Posterior vena cava (tissue), 2 donors: ENCODE data around the gene ANAPC13. TPM values are rescaled to one million over a fixed set of nuclear protein-coding genes. Genes with fewer than 3 reads are reported as not detected.
A peak's percentile ranks its signal among the peaks of the same experiment; 100 is the strongest.

ENCODE experiments used
- DNase-seq: peaks from one replicate; pipeline ENCODE4 v3.0.0-alpha.2; 2020; ENCODE audit warnings: low spot score
- intact Hi-C, 2 donors: fragments of 100-400 bp; cut with DNase I; formaldehyde crosslinking; loops; one replicate each; pipeline versions ENCODE4 v1.14.1 to v1.14.2; 2022 to 2023
- long read RNA-seq, 2 donors: library from polyadenylated mRNA; unstranded; transcript quantifications; one replicate each; pipeline ENCODE4 v2.0.0, GENCODE V29; 2020 to 2021
- total RNA-seq, 2 donors: library from RNA; stranded (reverse); fragmentation: NEBNext Ultra II Directional; extraction: Animal tissue kit (Norgen Biotek cat#: 25700); gene quantifications; one replicate each; pipeline ENCODE4 v1.2.1, GENCODE V29; 2021
- donor health status: DM: yes; HTN: yes; CAD: no.
- donor health status: DM: yes; HTN: yes; CAD: no.

The ANAPC13 gene
- total RNA-seq: 10 to 100 TPM; 33.5 to 43.5 TPM
- long read RNA-seq, donor 1, transcript ANAPC13-201 (3 exons, 1,209 nt): major isoform, 7 of 13 reads
- long read RNA-seq, donor 1, partial matches to known transcripts: 0 of 13 reads
- long read RNA-seq, donor 1, other reads (novel, unspliced or antisense): 1 of 13 reads
- long read RNA-seq, donor 2, transcript ANAPC13-201 (3 exons, 1,209 nt): major isoform, 88 of 129 reads
- long read RNA-seq, donor 2, transcript ANAPC13-204 (3 exons, 1,840 nt): minor isoform, 29 of 129 reads
- long read RNA-seq, donor 2, partial matches to known transcripts: 0 of 129 reads
- long read RNA-seq, donor 2, other reads (novel, unspliced or antisense): 4 of 129 reads

GRCh38 chr3:134485718-134486576, at the start of gene ANAPC13, which contains the start of gene CEP63:
Gene ANAPC13 (minus strand): TSS chr3:134485985. CDS start chr3:134482904, 3,081 bp downstream.
Gene CEP63 (plus strand): TSS chr3:134486057. CDS start chr3:134495321, 9,264 bp downstream.
- intact Hi-C loops: loop anchor here in 1 of 2 donors (10.0 kb wide), 2 partner anchors 271 to 911 kb away; partner anchors contain the start of gene CDV3
- peak; percentile 98 for DNase-seq

- intact Hi-C loops: no loop called here
- DNase-seq: no peak
Measured at GRCh38 chr3:134535186-134535970, 49.6 kb upstream of the ANAPC13 start.

- intact Hi-C loops: no loop called here
- no peak for DNase-seq
Measured at GRCh38 chr3:134533493-134533892, 47.7 kb upstream of the ANAPC13 start.

- intact Hi-C loops: no loop called here
Measured at GRCh38 chr3:134527538-134528186, 41.9 kb upstream of the ANAPC13 start.

GRCh38 chr3:134527037-134527436, 41.3 kb upstream of the ANAPC13 start:
- no peak for DNase-seq
- intact Hi-C loops: no loop called here

More at GRCh38 chr3:134527538-134528186, 41.9 kb upstream of the ANAPC13 start:
- no peak for DNase-seq

- no peak for DNase-seq
- intact Hi-C loops: no loop called here
Measured at GRCh38 chr3:134526319-134526718, 40.5 kb upstream of the ANAPC13 start.

GRCh38 chr3:134525293-134525692, 39.5 kb upstream of the ANAPC13 start:
- intact Hi-C loops: no loop called here
- DNase-seq: no peak

- intact Hi-C loops: no loop called here
- no peak for DNase-seq
Measured at GRCh38 chr3:134522541-134522940, 36.8 kb upstream of the ANAPC13 start.

GRCh38 chr3:134517791-134518190, 32.0 kb upstream of the ANAPC13 start:
- no peak for DNase-seq
- intact Hi-C loops: no loop called here

GRCh38 chr3:134516905-134517304, 31.1 kb upstream of the ANAPC13 start:
- intact Hi-C loops: no loop called here
- no peak for DNase-seq

GRCh38 chr3:134511500-134511899, 25.7 kb upstream of the ANAPC13 start:
- peak; percentile 40 for DNase-seq
- intact Hi-C loops: no loop called here

GRCh38 chr3:134505485-134505884, 19.7 kb upstream of the ANAPC13 start:
- intact Hi-C loops: no loop called here

GRCh38 chr3:134504132-134504531, 18.3 kb upstream of the ANAPC13 start:
- no peak for DNase-seq
- intact Hi-C loops: no loop called here

More at GRCh38 chr3:134505485-134505884, 19.7 kb upstream of the ANAPC13 start:
- DNase-seq: no peak

GRCh38 chr3:134503266-134503665, 17.5 kb upstream of the ANAPC13 start:
- intact Hi-C loops: no loop called here

GRCh38 chr3:134496471-134497071, 10.8 kb upstream of the ANAPC13 start:
- DNase-seq: no peak
- intact Hi-C loops: no loop called here

More at GRCh38 chr3:134503266-134503665, 17.5 kb upstream of the ANAPC13 start:
- no peak for DNase-seq

- DNase-seq: no peak
- intact Hi-C loops: no loop called here
Measured at GRCh38 chr3:134495980-134496379, 10.2 kb upstream of the ANAPC13 start.

- DNase-seq: no peak
- intact Hi-C loops: no loop called here
Measured at GRCh38 chr3:134494495-134494894, 8.7 kb upstream of the ANAPC13 start.

- intact Hi-C loops: loop anchor here in 1 of 2 donors (10.0 kb wide), 2 partner anchors 273 to 913 kb away; partner anchors contain the start of gene CDV3
Measured at GRCh38 chr3:134487406-134487805, 1.6 kb upstream of the ANAPC13 start.

More at GRCh38 chr3:134487406-134487805, 1.6 kb upstream of the ANAPC13 start:
- DNase-seq: no peak
